GM23338 (cell line): ENCODE measurements around the gene SOX1. TPM values are rescaled to one million over a fixed set of nuclear protein-coding genes. Genes with fewer than 3 reads are reported as not detected.

ENCODE experiments used
- ATAC-seq: fragments of 200-7000 bp; cut with Tn5 transposase; 3 replicates; pipeline ENCODE4 v1.9.1; 2020
- DNase-seq: peaks from one replicate; pipeline ENCODE4 v3.0.0-alpha.2; 2015; ENCODE audit warnings: low spot score
- H2AFZ ChIP-seq: fragments of 200-600 bp; sonication (generic); 2 replicates; pipeline ENCODE4 v1.8.0; 2016; ENCODE audit warnings: antibody characterized with exemption, mild to moderate bottlenecking, moderate library complexity
- H3F3A ChIP-seq: fragments of 200-600 bp; sonication (generic); replicated peaks from 2 replicates; pipeline ENCODE4 v1.8.0; 2017; ENCODE audit warnings: antibody characterized with exemption, mixed run types, low read depth
- H3K27ac ChIP-seq: fragments of 200-600 bp; sonication (generic); 2 replicates; pipeline ENCODE4 v1.6.1; 2016; ENCODE audit warnings: low read depth
- H3K27me3 ChIP-seq: fragments of 200-600 bp; sonication (generic); 2 replicates; pipeline ENCODE4 v1.8.0; 2016; ENCODE audit warnings: mild to moderate bottlenecking, mixed run types, moderate library complexity; ENCODE audit not compliant: insufficient read depth
- H3K36me3 ChIP-seq: fragments of 200-600 bp; sonication (generic); 2 replicates; pipeline ENCODE4 v1.8.0; 2016; ENCODE audit warnings: mild to moderate bottlenecking; ENCODE audit not compliant: insufficient read depth
- H3K4me1 ChIP-seq: fragments of 200-600 bp; sonication (generic); 2 replicates; pipeline ENCODE4 v1.8.0; 2016; ENCODE audit warnings: mild to moderate bottlenecking, moderate library complexity; ENCODE audit not compliant: insufficient read depth
- H3K4me2 ChIP-seq: fragments of 200-600 bp; sonication (generic); 2 replicates; pipeline ENCODE4 v1.7.1; 2017; ENCODE audit warnings: mixed run types
- H3K4me3 ChIP-seq: fragments of 200-600 bp; sonication (generic); 2 replicates; pipeline ENCODE4 v1.6.1; 2016; ENCODE audit warnings: mixed run types
- H3K79me2 ChIP-seq: fragments of 200-600 bp; sonication (generic); replicated peaks from 2 replicates; pipeline ENCODE4 v1.8.0; 2017; ENCODE audit warnings: mild to moderate bottlenecking; ENCODE audit not compliant: insufficient read depth
- H3K9me2 ChIP-seq: fragments of 200-600 bp; sonication (generic); 2 replicates; pipeline ENCODE4 v1.8.0; 2017; ENCODE audit not compliant: insufficient read depth
- H4K20me1 ChIP-seq: fragments of 200-600 bp; sonication (generic); replicated peaks from 2 replicates; pipeline ENCODE4 v1.8.0; 2017; ENCODE audit warnings: mild to moderate bottlenecking; ENCODE audit not compliant: insufficient read depth
- H3K27ac Mint-ChIP-seq: 2 replicates; pipeline ENCODE4 v1.8.0; 2020; ENCODE audit warnings: inconsistent platforms, mild to moderate bottlenecking, moderate library complexity, mixed read lengths
- H3K27me3 Mint-ChIP-seq: 3 replicates; pipeline ENCODE4 v1.8.0; 2022; ENCODE audit warnings: low read depth, mild to moderate bottlenecking, moderate library complexity, mixed read lengths, inconsistent platforms; ENCODE audit not compliant: insufficient read depth, poor library complexity
- H3K36me3 Mint-ChIP-seq: 3 replicates; pipeline ENCODE4 v1.8.0; 2021; ENCODE audit warnings: low read depth, mild to moderate bottlenecking, inconsistent platforms, moderate library complexity, mixed read lengths
- H3K4me1 Mint-ChIP-seq: 3 replicates; pipeline ENCODE4 v1.8.0; 2020; ENCODE audit warnings: mild to moderate bottlenecking, inconsistent platforms, mixed read lengths
- H3K4me3 Mint-ChIP-seq: 3 replicates; pipeline ENCODE4 v1.8.0; 2021; ENCODE audit warnings: moderate library complexity, mild to moderate bottlenecking, inconsistent platforms, mixed read lengths
- H3K9me3 Mint-ChIP-seq: 3 replicates; pipeline ENCODE4 v1.8.0; 2020; ENCODE audit warnings: moderate library complexity, mild to moderate bottlenecking, inconsistent platforms, mixed read lengths
- CREB1 ChIP-seq: fragments of 250-450 bp; sonication (Bioruptor Pico); IDR thresholded peaks from 2 replicates; pipeline ENCODE4 v1.5.0; 2020; ENCODE audit warnings: low read depth, mild to moderate bottlenecking, moderate library complexity
- EZH2 ChIP-seq: fragments of 200-600 bp; sonication (generic); IDR thresholded peaks from one replicate; pipeline ENCODE4 v1.8.0; 2017; ENCODE audit warnings: antibody characterized with exemption, mild to moderate bottlenecking, low read depth; ENCODE audit not compliant: unreplicated experiment
- EZH2phosphoT487 ChIP-seq: fragments of 200-600 bp; sonication (generic); IDR thresholded peaks from one replicate; pipeline ENCODE4 v1.8.1; 2018; ENCODE audit warnings: antibody characterized with exemption; ENCODE audit not compliant: unreplicated experiment
- NANOG ChIP-seq: IDR thresholded peaks from 2 replicates; pipeline ENCODE4 v1.6.1; 2016; ENCODE audit warnings: antibody characterized with exemption, borderline replicate concordance
- POLR2AphosphoS5 ChIP-seq: IDR thresholded peaks from 2 replicates; pipeline ENCODE4 v1.6.1; 2016; ENCODE audit warnings: antibody characterized with exemption, low read depth
- REST ChIP-seq: IDR thresholded peaks from one replicate; pipeline ENCODE4 v1.6.1; 2018; ENCODE audit warnings: antibody characterized with exemption; ENCODE audit not compliant: unreplicated experiment
- STAT1 ChIP-seq: IDR thresholded peaks from one replicate; pipeline ENCODE4 v1.6.1; 2016; ENCODE audit warnings: antibody characterized with exemption; ENCODE audit not compliant: unreplicated experiment
- ZNF114 ChIP-seq: fragments of 250-450 bp; sonication (Bioruptor Pico); IDR thresholded peaks from 2 replicates; pipeline ENCODE4 v1.5.0; 2020; ENCODE audit warnings: mild to moderate bottlenecking, moderate library complexity
- polyA plus RNA-seq: library from polyadenylated mRNA; unstranded; fragments of >200 nt; fragmentation: Nextera tagmentation; extraction: Ambion mirVana; gene quantifications from 2 replicates; pipeline ENCODE4 v1.2.1, GENCODE V29; 2016
- total RNA-seq: library from RNA; depleted of rRNA; stranded (reverse); fragments of >200 nt; shearing (Covaris generic); gene quantifications from 2 replicates; pipeline ENCODE4 v1.2.3, GENCODE V29; 2014
- TF ChIP-seq, protein P1 (sequence below), 2 experiments: fragments of 200-600 bp in 1 of 2; sonication (generic) in 1 of 2; conservative IDR thresholded peaks; 2 replicates each; pipeline versions ENCODE4 v1.5.1 to v1.6.1; 2016 to 2017; ENCODE audit warnings: antibody characterized with exemption in 2 of 2, low read depth in 2 of 2, mild to moderate bottlenecking in 2 of 2, moderate library complexity in 1 of 2
- TF ChIP-seq, protein P2 (sequence below): IDR thresholded peaks from 2 replicates; pipeline ENCODE4 v1.6.1; 2016; ENCODE audit warnings: antibody characterized with exemption

SOX1 gene
- total and polyA plus RNA-seq, 2 experiments from 2014 or later, result 0.10 to 0.17 TPM

GRCh38 chr13:112083971-112084370, 17.0 kb downstream of the SOX1 start:
- Histone ChIP-seq H3K4me1 (peaks cover 17% of the 10 kb centered on the region), H3K9me2 (no peaks in the 10 kb centered on the region), H3K79me2 (no peaks in the 10 kb centered on the region), H3K4me2 (no peak overlapping the region), H3K27ac (no peak overlapping the region), H2AFZ (no peak overlapping the region), H3K36me3 (peaks cover 9% of the 10 kb centered on the region), H3K4me3 (no peak overlapping the region), H3F3A (no peaks in the 10 kb centered on the region), H3K27me3 (peaks cover under 1% of the 10 kb centered on the region; the same call in 1 of the 2 replicates), H4K20me1 (no peaks in the 10 kb centered on the region)
- H3K36me3 Mint-ChIP-seq, result peaks cover 18% of the 10 kb centered on the region; the same call in 2 of the 3 replicates
- peaks cover 9% of the 10 kb centered on the region for H3K27me3 Mint-ChIP-seq
- H3K9me3 Mint-ChIP-seq, result peaks cover 34% of the 10 kb centered on the region
- H3K27ac Mint-ChIP-seq, result no peak overlapping the region
- no peak for ATAC-seq
- peaks cover 9% of the 10 kb centered on the region; the same call in 2 of the 3 replicates for H3K4me1 Mint-ChIP-seq
- DNase-seq, result no peak
- TF ChIP-seq ZNF114 (CRISPR knock-in tag) (no peak), NANOG (no peak), EZH2 (no peak), POLR2AphosphoS5 (no peak), STAT1 (no peak), EZH2phosphoT487 (no peak), REST (no peak), CREB1 (CRISPR knock-in tag) (no peak)
- TF ChIP-seq, protein P1, sequence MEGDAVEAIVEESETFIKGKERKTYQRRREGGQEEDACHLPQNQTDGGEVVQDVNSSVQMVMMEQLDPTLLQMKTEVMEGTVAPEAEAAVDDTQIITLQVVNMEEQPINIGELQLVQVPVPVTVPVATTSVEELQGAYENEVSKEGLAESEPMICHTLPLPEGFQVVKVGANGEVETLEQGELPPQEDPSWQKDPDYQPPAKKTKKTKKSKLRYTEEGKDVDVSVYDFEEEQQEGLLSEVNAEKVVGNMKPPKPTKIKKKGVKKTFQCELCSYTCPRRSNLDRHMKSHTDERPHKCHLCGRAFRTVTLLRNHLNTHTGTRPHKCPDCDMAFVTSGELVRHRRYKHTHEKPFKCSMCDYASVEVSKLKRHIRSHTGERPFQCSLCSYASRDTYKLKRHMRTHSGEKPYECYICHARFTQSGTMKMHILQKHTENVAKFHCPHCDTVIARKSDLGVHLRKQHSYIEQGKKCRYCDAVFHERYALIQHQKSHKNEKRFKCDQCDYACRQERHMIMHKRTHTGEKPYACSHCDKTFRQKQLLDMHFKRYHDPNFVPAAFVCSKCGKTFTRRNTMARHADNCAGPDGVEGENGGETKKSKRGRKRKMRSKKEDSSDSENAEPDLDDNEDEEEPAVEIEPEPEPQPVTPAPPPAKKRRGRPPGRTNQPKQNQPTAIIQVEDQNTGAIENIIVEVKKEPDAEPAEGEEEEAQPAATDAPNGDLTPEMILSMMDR (conservative IDR thresholded peaks at IDR 0.05; ENCODE audit: low read depth in 2 of 2), result no peak
- TF ChIP-seq, protein P2, sequence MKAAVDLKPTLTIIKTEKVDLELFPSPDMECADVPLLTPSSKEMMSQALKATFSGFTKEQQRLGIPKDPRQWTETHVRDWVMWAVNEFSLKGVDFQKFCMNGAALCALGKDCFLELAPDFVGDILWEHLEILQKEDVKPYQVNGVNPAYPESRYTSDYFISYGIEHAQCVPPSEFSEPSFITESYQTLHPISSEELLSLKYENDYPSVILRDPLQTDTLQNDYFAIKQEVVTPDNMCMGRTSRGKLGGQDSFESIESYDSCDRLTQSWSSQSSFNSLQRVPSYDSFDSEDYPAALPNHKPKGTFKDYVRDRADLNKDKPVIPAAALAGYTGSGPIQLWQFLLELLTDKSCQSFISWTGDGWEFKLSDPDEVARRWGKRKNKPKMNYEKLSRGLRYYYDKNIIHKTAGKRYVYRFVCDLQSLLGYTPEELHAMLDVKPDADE, result no peak
- H3K4me3 Mint-ChIP-seq, result no peak overlapping the region

GRCh38 chr13:112092453-112092852, 25.5 kb downstream of the SOX1 start:
- Histone ChIP-seq H3K4me3 (no peak overlapping the region), H4K20me1 (no peaks in the 10 kb centered on the region), H3K27ac (no peak overlapping the region), H3K9me2 (no peaks in the 10 kb centered on the region), H3K79me2 (no peaks in the 10 kb centered on the region), H2AFZ (no peak overlapping the region), H3K4me2 (no peak overlapping the region), H3F3A (no peaks in the 10 kb centered on the region), H3K36me3 (no peaks in the 10 kb centered on the region), H3K27me3 (no peaks in the 10 kb centered on the region), H3K4me1 (no peaks in the 10 kb centered on the region)
- peaks cover 16% of the 10 kb centered on the region; the same call in 2 of the 3 replicates for H3K4me1 Mint-ChIP-seq
- H3K27me3 Mint-ChIP-seq, result peaks cover 10% of the 10 kb centered on the region
- H3K36me3 Mint-ChIP-seq, result no peaks in the 10 kb centered on the region
- H3K4me3 Mint-ChIP-seq, result no peak overlapping the region
- ATAC-seq, result peak; percentile 83
- no peak overlapping the region for H3K27ac Mint-ChIP-seq
- DNase-seq, result no peak
- H3K9me3 Mint-ChIP-seq, result no peaks in the 10 kb centered on the region
- no peak for TF ChIP-seq STAT1
